Fibroblast of skin of left quadriceps (primary cell): Measurements from ENCODE around the gene COL28A1.
A peak's percentile ranks its signal among the peaks of the same experiment; 100 is the strongest.

ENCODE experiments used
- DNase-seq, 2 experiments: peaks; one replicate each; pipeline ENCODE4 v3.0.0-alpha.2; 2013; ENCODE audit warnings: low read depth in 2 of 2

The COL28A1 gene

DNA sequence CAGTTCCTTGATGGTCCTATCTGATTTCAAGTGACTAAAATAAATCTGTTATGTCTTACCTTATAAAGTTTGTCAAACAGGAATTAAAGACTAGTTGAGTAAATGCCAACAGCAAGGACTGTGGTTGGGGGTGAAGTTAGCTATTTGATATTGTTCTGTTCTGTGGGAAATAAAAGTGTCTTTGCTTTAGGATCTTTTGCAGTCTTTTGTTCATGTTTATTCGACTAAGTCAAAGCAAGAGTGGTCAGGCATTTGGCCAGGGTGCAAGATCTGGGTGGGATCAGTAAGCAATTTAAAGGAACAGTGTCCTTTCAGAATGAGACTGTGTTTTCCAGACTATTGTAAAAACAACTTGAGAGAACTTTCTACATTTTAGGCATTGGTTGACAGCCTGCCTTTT is at the start of gene COL28A1:
COL28A1 (minus strand) TSS at position 183 of the 400 bp plus-strand sequence. CDS start 2,998 bp downstream, outside the sequence.
- no peak for DNase-seq

DNA sequence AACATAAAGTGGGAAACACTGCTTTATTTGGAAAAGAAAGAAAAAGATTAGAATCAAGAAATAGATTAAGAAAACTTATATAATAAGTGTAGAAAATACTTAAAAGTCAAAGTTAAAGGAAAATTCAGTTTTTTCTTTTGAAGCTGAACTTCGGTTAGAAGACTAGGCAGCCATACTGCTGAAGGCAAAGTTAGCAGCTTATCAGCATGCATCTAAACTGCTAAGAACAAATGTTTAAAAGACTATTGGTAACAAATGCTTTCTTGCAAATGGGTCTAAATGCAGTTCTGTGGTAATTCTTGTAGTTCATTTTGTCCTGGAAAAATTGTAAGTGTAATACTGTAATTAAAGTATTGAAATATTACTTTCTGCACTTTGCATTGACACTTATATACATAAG is 49.0 kb upstream of the COL28A1 start:
- no peak for DNase-seq

GRCh38 chr7:7583731-7584130 is 48.1 kb upstream of the COL28A1 start:
- no peak for DNase-seq

- no peak for DNase-seq
Observed at GRCh38 chr7:7582596-7582995, 46.9 kb upstream of the COL28A1 start.

DNA sequence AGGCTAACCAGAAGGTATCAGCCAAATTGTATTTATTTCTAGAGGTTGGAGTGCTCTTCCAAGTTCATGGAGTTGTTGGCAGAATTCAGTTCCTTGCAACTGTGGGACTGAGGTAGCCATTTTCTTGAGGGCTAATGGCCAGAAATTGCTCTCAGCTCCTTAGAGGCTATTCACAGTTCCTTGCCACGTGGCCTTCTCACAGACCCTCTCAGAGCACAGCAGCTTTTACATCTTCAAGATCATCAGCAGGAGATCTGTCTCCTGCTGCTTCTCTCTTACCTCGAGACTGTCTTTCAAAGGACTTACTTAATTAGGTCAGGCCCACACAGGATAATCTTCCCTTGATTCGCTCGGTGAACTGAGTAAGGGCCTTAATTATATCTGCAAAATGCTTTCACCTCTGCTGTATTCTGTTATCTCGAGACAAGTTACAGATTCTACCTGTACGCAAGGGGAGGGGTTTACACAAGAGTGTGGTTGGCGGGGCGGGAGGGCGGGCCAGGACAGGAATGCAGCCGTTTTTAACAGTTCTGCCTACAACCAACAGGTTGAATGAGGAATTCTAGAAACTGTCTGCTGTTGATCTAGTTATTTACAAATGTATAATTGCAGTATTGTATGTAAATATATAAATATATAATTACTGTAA is 46.0 kb upstream of the COL28A1 start:
- no peak for DNase-seq

DNA sequence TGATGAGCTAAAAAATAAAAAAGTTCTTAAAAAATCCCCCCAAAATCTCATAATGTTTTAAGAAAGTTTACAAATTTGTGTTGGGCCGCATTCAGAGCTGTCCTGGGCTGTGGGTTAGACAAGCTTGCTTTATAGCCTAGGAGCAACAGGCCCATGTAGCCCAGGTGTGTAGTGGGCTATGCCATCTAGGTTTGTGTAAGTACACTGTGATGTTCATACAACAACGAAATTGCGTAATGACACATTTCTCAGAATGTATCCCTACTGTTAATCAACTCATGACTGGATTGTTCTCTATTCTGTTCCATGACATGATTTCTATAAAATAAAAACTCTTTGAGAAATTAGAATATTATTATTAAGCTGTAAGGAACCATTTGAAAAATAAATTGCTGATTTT is 44.0 kb upstream of the COL28A1 start:
- no peak for DNase-seq

DNA sequence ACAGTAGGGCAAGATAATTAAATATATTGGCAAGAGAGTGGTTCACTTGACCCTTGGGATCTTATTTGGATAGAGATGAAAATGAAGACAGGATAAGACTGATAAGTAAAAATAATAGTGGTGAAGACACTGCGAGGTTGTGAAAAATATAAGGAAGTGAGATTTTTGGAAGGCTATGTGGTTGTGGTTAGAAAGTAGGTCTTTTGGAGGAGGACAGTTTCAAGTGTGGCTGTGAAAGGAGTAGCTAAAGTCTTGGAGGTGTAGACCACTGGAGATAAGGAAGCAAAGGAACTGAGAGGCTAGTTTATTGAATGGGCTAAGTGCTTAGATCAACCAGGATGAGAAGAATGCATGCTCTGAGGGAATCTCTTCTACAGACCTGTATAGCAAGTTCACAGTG is 42.2 kb upstream of the COL28A1 start:
- DNase-seq: no peak

DNA sequence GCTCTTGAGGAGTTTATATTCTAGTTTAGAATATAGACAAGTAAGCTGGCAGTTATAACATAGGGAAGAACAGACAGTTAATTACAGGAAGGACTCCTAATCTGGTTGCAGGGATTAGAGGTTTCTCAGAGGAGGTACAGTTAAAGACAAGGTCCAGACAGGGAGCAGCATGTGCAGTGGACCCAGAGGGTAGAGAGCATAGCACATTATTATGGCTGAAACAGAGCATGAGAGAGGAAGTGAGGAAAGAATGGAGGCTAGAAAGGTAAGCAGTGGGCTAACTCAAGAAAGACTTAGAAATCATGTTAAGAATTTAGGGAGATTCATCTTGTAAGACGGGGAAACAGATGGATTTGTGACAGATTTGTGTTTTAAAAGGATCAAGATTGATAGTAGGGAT is 40.7 kb upstream of the COL28A1 start:
- no peak for DNase-seq

DNA sequence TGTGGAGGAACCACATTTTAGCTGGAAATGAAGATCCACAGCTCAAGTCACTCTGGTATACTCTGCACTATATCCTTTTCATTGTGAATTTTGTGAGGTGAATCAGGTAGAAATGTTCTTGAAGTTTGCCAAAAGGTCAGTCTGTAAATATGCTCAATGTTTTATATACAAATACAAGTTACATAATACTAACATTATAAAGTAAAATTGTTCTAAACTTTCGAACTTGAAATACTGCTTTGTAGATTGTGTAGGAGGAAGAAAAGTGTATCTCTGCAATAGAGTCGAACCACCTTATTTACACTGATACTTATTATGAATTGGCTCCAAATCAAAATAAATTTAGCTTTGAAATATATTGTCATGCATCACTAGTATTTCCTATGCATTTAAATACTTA is 38.0 kb upstream of the COL28A1 start:
- DNase-seq: no peak

DNA sequence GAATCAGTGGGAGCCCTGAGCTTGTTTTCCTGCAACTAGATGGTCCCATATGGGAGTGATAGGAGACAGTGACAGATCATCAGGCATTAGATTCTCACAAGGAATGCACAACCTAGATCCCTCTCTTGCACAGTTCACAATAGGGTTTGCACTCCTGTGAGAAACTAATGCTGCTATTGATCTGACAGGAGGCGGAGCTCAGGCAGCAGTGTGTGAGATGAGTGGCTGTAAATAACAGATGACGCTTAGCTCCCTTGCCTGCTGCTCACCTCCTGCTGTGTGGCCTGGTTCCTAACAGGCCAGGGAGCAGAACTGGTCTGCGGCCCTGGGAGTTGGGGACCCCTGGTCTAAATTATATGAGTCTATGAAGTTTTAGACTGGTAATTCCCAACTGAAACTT is 34.9 kb upstream of the COL28A1 start:
- no peak for DNase-seq

GRCh38 chr7:7569615-7570014 is 33.9 kb upstream of the COL28A1 start:
- DNase-seq: no peak

DNA sequence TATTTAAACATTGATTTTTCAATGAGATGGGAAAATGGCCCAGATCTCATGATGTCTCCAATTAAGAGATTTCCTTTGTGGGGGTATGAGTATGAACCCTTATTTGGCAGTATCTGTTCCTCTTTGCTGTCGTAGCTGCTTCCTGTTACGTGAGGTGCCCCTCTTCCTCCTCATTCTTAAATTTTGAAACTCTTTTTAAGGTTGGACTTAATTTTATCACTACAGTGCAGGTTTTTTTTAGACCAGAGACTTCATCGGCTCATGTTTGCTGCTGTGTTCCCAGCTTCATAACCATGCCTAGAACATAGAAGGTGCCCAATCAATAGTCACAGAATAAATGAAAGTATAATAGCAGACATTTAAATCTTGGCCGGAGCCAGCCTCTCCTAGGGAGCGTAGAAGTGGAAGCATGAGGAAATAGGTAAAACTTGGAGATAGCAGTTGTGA is 33.4 kb upstream of the COL28A1 start:
- DNase-seq: no peak

- no peak for DNase-seq
Observed at GRCh38 chr7:7568553-7568952, 32.9 kb upstream of the COL28A1 start.

DNA sequence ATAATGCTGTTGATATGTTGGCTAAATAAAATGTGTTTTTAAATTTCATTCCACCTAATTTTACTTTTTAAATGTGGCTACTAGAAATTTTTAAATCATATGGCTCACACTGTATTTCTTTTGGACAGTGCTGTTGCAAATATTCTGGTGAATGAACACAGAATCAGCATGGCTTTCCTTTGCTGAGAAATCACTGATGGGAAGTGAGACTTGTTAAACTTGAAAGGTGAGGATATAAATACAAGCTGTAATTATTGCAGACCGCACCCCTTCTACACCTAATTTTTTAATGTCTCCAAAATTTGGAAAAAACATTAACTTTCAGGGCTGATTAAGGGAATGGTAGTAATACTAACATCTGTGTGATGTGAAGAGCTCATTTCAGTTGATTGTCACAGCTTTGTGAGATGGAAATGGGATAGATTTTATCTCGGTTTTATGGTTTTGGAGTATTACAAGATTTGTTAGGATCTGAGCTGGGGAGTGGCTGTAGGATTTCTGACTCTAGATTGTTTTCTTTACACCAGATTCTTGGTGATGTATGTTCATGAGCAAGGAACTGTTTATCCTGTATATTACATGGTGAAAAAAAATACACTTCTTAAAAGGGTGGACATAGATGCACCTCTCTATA is 32.3 kb upstream of the COL28A1 start:
- no peak for DNase-seq

DNA sequence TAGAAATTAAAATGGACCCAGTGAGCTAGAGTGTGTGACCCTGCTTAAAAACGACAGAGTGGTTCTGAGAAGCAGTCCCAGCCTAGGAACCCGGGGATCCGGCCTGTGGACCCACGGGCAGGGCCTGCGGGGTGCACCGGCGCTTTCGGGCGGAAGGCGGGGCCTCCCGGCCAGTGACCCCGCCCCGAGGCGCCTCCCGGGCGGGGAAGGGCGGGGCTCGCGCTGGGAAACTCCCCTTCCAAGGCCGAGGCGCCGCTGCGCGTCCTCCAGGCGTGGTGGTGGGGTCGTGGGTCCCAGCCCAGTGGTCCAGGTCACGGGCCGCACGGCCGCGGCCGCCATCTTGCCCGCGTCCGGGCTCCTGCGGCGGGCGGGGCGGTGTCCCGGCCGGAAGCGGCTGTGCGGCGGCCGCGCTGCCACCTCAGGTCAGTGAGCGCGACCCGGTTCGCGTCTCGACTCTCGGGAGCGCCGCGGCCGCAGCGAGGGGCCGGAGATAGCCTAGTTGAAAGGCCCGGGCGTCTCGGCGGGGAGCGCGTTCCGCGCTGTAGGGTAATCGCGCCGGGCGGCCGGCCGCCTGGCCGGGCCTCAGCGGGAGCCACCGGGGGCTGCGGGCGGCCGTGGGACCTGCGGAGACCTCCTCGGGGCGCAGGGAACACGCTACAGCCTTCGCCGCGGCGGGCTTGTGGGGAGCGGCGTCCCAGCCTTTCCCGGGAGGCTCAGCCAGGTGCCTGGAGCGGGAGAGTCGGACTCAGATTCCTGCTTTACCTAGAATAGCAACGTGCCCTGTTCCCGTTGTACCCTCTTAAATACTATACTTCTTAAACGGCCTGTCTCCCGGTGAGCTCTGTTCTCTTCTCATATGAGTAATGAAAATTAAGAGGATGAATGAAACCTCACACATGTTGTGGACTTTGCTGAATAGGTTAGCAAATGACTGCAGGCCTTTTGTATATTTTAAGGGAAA is 31.3 kb upstream of the COL28A1 start, which contains the start of gene MIOS:
MIOS (plus strand) TSS at position 234 of the 961 bp plus-strand sequence. CDS start 5,592 bp downstream, outside the sequence.
- peak in 1 of 2 experiments; percentile 27 for DNase-seq

GRCh38 chr7:7565746-7566650 is 30.3 kb upstream of the COL28A1 start:
- DNase-seq: no peak

GRCh38 chr7:7565018-7565680 is 29.5 kb upstream of the COL28A1 start:
- DNase-seq: no peak

DNA sequence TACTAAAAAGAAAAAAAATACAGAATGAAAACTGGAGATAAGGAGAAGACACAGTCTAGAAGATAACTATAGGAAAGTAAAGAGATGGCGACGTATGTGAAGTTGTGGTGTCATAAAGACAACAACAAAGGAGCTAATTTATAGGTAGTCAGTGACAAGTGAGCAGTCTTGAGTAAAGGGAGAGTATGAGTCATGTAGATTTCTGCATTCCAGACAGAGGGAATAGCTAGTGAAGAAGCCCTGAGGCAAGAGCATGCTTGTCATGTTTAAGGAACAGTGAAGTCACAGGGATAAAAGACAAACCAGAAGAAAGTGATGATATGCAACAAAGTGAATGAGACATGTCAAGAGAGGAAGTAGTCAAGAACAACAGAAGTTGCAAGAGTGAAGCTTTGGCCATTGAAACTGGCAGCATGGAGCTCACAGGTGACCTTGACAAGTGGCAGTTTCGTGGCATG is 28.7 kb upstream of the COL28A1 start:
- peak; percentile 53 to 60 for DNase-seq

DNA sequence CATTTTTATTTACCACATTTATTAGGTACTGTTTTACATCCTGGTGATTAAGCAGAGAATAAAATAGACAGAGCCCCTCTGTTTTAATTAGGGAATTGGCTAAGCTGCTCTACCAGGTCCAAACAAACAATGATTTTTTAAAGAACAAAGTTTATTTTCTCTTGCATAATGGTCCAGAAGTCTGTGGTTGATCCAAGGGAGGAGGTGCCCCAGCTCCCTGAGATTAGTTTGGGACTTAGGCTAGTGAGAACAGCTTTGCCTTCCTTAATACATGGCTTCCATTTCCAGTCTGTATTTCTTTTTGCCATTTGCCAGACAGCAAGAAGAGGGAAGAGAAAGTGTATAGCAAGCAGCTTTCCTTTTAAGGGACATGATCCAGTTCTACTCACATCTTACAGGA is 28.1 kb upstream of the COL28A1 start:
- no peak for DNase-seq

DNA sequence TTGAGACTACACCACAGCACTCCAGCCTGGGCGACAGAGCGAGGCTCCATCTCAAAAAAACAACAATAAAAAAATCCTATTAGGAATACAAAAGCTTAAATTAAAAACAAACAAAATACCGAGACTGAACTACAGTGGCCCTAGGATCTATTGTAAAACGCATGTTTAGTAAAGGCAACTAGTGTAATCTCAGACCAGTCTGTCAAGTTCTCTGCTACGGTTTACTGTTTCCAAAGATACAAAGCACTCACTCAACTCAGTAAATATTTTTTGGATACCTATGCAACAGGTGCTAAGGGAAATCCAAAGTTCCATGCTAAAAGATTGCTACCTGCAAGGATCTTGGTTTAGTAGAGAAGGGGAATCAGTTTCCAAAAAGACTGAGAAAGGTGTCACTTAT is 27.6 kb upstream of the COL28A1 start:
- no peak for DNase-seq

DNA sequence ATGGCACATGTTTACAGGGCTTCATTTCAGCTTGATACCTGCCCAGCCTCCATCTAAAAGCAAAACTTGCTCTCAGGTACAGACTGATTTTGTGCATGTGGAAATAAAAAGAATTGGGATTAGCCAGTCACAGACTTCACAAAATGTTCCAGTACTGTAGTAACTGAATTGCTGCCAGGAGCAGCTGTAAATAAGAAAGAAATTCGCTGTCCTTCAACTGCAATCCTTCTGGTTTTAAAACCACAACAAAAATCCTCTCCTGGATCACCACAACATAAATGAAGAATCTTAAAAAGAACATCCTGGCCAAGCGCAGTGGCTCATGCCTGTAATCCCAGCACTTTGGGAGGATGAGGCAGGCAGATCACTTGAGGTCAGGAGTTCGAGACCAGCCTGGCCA is 27.1 kb upstream of the COL28A1 start:
- DNase-seq: peak in 1 of 2 experiments; percentile 40
